Colon (tissue), 2 donors: ENCODE results near the gene PLXDC2.
A peak's percentile ranks its signal among the peaks of the same experiment; 100 is the strongest.
"Not testable (repeated sequence)": the region's sequence is repeated elsewhere in the genome, so short reads cannot be mapped to it uniquely, and the experiment has no call there.

Experiments
- FAIRE-seq: peaks from 2 replicates; lab custom pipeline; 2012; peaks lifted over from hg19 to GRCh38; lab: Jason Lieb, UNC
- donor health status: control.
- donor health status: control.

The PLXDC2 gene

GRCh38 chr10:20207653-20208052 is 391.4 kb downstream of the PLXDC2 start:
- no peak for FAIRE-seq

- not testable (repeated sequence) for FAIRE-seq
Observed at GRCh38 chr10:20209098-20209497, 392.9 kb downstream of the PLXDC2 start.

- no peak for FAIRE-seq
Observed at GRCh38 chr10:20215547-20216152, 399.4 kb downstream of the PLXDC2 start.

GRCh38 chr10:20221356-20221755 is 405.1 kb downstream of the PLXDC2 start:
- no peak for FAIRE-seq

GRCh38 chr10:20228729-20229128 is 412.5 kb downstream of the PLXDC2 start:
- FAIRE-seq: no peak

- FAIRE-seq: no peak
Observed at GRCh38 chr10:20232079-20232705, 416.0 kb downstream of the PLXDC2 start.

GRCh38 chr10:20233423-20233822 is 417.2 kb downstream of the PLXDC2 start:
- FAIRE-seq: no peak

GRCh38 chr10:20234579-20234978 is 418.3 kb downstream of the PLXDC2 start:
- no peak for FAIRE-seq

- no peak for FAIRE-seq
Observed at GRCh38 chr10:20237091-20237570, 420.9 kb downstream of the PLXDC2 start.

GRCh38 chr10:20237586-20237985 is 421.4 kb downstream of the PLXDC2 start:
- no peak for FAIRE-seq

GRCh38 chr10:20240643-20241042 is 424.4 kb downstream of the PLXDC2 start:
- no peak for FAIRE-seq

- no peak for FAIRE-seq
Observed at GRCh38 chr10:20247454-20247853, 431.2 kb downstream of the PLXDC2 start.

GRCh38 chr10:20247891-20248708 is 431.9 kb downstream of the PLXDC2 start:
- FAIRE-seq: no peak

GRCh38 chr10:20254078-20254477 is 437.8 kb downstream of the PLXDC2 start:
- no peak for FAIRE-seq

- FAIRE-seq: peak; percentile 5
Observed at GRCh38 chr10:20254497-20254896, 438.3 kb downstream of the PLXDC2 start.

- FAIRE-seq: no peak
Observed at GRCh38 chr10:20256969-20257368, 440.7 kb downstream of the PLXDC2 start.

GRCh38 chr10:20257422-20257821 is 441.2 kb downstream of the PLXDC2 start:
- FAIRE-seq: no peak

- no peak for FAIRE-seq
Observed at GRCh38 chr10:20265146-20265545, 448.9 kb downstream of the PLXDC2 start.

- no peak for FAIRE-seq
Observed at GRCh38 chr10:20267734-20268133, 451.5 kb downstream of the PLXDC2 start.

- no peak for FAIRE-seq
Observed at GRCh38 chr10:20271490-20271889, 455.3 kb downstream of the PLXDC2 start.

GRCh38 chr10:20272608-20273007 is 456.4 kb downstream of the PLXDC2 start:
- FAIRE-seq: no peak

GRCh38 chr10:20274571-20274970 is 458.3 kb downstream of the PLXDC2 start:
- FAIRE-seq: no peak
